ENCODE data around the gene SF1. TPM values are rescaled to one million over a fixed set of nuclear protein-coding genes. Genes with fewer than 3 reads are reported as not detected.

Gene SF1
- total RNA-seq, 2 experiments from 2014 or later = 247 to 535 TPM

DNA sequence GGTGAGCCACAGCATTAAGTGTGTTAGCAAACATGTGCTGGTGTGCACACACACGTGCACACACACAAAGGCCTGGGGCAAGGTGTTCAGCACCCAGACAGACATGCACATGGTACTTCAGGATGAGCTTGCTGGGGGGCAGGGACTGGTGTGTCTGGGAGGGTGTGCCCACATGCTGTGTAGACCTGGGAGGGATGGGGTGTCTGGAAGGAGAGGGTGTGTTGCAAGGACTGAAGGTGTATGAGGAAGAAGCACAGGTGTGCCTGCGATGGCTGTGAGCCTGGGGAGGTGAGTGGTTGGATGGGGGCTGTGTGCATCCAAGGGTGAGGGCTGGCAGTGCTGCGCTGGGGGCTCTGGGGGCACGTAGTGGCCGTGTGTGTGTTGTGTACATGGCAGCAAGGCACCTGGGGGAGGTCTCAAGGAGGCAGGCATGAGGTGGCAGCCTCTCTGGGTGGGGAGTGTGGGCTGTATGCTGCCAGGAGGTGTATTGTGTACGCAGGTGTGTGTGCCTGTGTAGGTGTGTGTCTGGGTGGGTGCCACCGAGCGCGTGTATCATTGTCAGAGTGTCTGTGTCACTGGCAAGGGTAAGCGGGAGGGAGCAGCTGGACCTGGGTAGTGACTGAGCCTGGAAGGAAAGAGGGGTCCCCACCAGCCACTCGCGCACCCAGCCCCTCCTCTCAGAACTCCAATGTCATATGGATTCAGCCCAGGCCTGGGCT lies 57.5 kb downstream of the SF1 start:
- Histone ChIP-seq H3K4me3 (ENCODE audit: low read depth, low read length, poor library complexity, severe bottlenecking) (no peak overlapping the region), H3K9me3 (ENCODE audit: low read length) (no peaks in the 10 kb centered on the region), H3K4me1 (ENCODE audit: insufficient read depth, low read length, poor library complexity, severe bottlenecking) (peaks cover 22% of the 10 kb centered on the region), H3K27ac (ENCODE audit: low read depth, low read length, poor library complexity, severe bottlenecking) (no peak overlapping the region), H3K36me3 (ENCODE audit: insufficient read depth, low read length) (no peaks in the 10 kb centered on the region), H3K9me2 (ENCODE audit: insufficient read depth, low read length) (no peaks in the 10 kb centered on the region), H2AFZ (ENCODE audit: low read length) (no peak overlapping the region), H3K4me2 (ENCODE audit: low read length) (no peak overlapping the region), H4K20me1 (ENCODE audit: insufficient read depth, low read length) (no peaks in the 10 kb centered on the region), H3K79me2 (ENCODE audit: insufficient read depth, low read depth, low read length) (no peaks in the 10 kb centered on the region)
- CTCF ChIA-PET (ENCODE audit: unreplicated experiment) = no interaction called here
- POLR2A ChIA-PET = interaction anchor here (0.8 kb wide), 1 partner anchor 26 kb away, joined by 3 read pairs; no protein-coding TSS in a partner anchor
- intact Hi-C loops (cut with micrococcal nuclease; ENCODE audit: unreplicated experiment) = no loop called here
- no TSS peak for BruUV-seq (replicated peaks)
- DNase-seq (ENCODE audit: low spot score) = no peak
- TF ChIP-seq EZH2phosphoT487 (IDR thresholded peaks at IDR 0.05; ENCODE audit: borderline replicate concordance, low read depth, low read length) = no peak
- TF ChIP-seq, protein P1, sequence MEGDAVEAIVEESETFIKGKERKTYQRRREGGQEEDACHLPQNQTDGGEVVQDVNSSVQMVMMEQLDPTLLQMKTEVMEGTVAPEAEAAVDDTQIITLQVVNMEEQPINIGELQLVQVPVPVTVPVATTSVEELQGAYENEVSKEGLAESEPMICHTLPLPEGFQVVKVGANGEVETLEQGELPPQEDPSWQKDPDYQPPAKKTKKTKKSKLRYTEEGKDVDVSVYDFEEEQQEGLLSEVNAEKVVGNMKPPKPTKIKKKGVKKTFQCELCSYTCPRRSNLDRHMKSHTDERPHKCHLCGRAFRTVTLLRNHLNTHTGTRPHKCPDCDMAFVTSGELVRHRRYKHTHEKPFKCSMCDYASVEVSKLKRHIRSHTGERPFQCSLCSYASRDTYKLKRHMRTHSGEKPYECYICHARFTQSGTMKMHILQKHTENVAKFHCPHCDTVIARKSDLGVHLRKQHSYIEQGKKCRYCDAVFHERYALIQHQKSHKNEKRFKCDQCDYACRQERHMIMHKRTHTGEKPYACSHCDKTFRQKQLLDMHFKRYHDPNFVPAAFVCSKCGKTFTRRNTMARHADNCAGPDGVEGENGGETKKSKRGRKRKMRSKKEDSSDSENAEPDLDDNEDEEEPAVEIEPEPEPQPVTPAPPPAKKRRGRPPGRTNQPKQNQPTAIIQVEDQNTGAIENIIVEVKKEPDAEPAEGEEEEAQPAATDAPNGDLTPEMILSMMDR (conservative IDR thresholded peaks at IDR 0.05; ENCODE audit: low read length) = no peak

- H3K27ac ChIP-seq (ENCODE audit: low read depth, low read length, poor library complexity, severe bottlenecking) = no peak overlapping the region
- TF ChIP-seq, protein P1 (conservative IDR thresholded peaks at IDR 0.05; ENCODE audit: low read length) = no peak
- no peak for TF ChIP-seq EZH2phosphoT487 (IDR thresholded peaks at IDR 0.05; ENCODE audit: borderline replicate concordance, low read depth, low read length)
- no peak overlapping the region for H2AFZ ChIP-seq (ENCODE audit: low read length)
- H3K79me2 ChIP-seq (ENCODE audit: insufficient read depth, low read depth, low read length) = no peaks in the 10 kb centered on the region
- no peak overlapping the region for H3K4me2 ChIP-seq (ENCODE audit: low read length)
- CTCF ChIA-PET (ENCODE audit: unreplicated experiment) = no interaction called here
- no peaks in the 10 kb centered on the region for H3K9me2 ChIP-seq (ENCODE audit: insufficient read depth, low read length)
- no peaks in the 10 kb centered on the region for H3K36me3 ChIP-seq (ENCODE audit: insufficient read depth, low read length)
- H3K9me3 ChIP-seq (ENCODE audit: low read length) = no peaks in the 10 kb centered on the region
- DNase-seq (ENCODE audit: low spot score) = no peak
- intact Hi-C loops (cut with micrococcal nuclease; ENCODE audit: unreplicated experiment) = no loop called here
- no TSS peak for BruUV-seq (replicated peaks)
- POLR2A ChIA-PET = interaction anchor here (0.7 to 0.8 kb wide), 2 partner anchors 25 to 210 kb away, joined by 3 to 4 read pairs; no protein-coding TSS in a partner anchor
- peaks cover 22% of the 10 kb centered on the region for H3K4me1 ChIP-seq (ENCODE audit: insufficient read depth, low read length, poor library complexity, severe bottlenecking)
- H3K4me3 ChIP-seq (ENCODE audit: low read depth, low read length, poor library complexity, severe bottlenecking) = no peak overlapping the region
- H4K20me1 ChIP-seq (ENCODE audit: insufficient read depth, low read length) = no peaks in the 10 kb centered on the region
These were observed 58.2 kb downstream of the SF1 start for GRCh38 chr11:64720167-64720566.

DNA sequence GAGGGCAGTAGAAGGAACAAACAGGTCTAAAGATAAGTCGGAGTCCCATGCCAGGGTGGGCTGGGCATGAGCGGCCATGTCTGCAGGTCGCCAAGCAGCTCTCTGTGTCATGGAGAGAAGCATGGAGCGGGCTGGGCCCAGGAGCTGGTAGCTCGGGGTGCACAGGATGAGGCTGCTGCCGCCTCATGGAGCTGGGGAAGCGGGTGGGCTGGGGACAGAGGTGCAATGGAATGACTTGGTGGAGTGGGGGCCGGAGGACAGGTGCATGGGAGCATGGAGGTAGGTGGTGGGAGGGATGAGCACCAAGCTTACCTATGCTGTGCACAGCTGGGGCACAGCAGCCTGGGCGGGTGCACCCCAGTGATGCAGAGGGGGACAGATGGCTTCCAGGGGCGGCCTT lies 58.9 kb downstream of the SF1 start:
- intact Hi-C loops (cut with micrococcal nuclease; ENCODE audit: unreplicated experiment) = no loop called here
- no peak overlapping the region for H3K4me3 ChIP-seq (ENCODE audit: low read depth, low read length, poor library complexity, severe bottlenecking)
- no peak overlapping the region for H2AFZ ChIP-seq (ENCODE audit: low read length)
- no peaks in the 10 kb centered on the region for H3K9me3 ChIP-seq (ENCODE audit: low read length)
- TF ChIP-seq EZH2phosphoT487 (IDR thresholded peaks at IDR 0.05; ENCODE audit: borderline replicate concordance, low read depth, low read length) = no peak
- TF ChIP-seq, protein P1 (conservative IDR thresholded peaks at IDR 0.05; ENCODE audit: low read length) = no peak
- ChIA-PET POLR2A (no interaction called here), CTCF (ENCODE audit: unreplicated experiment) (no interaction called here)
- H4K20me1 ChIP-seq (ENCODE audit: insufficient read depth, low read length) = no peaks in the 10 kb centered on the region
- H3K79me2 ChIP-seq (ENCODE audit: insufficient read depth, low read depth, low read length) = no peaks in the 10 kb centered on the region
- no peak for DNase-seq (ENCODE audit: low spot score)
- no peak overlapping the region for H3K27ac ChIP-seq (ENCODE audit: low read depth, low read length, poor library complexity, severe bottlenecking)
- no TSS peak for BruUV-seq (replicated peaks)
- no peaks in the 10 kb centered on the region for H3K36me3 ChIP-seq (ENCODE audit: insufficient read depth, low read length)
- no peak overlapping the region for H3K4me2 ChIP-seq (ENCODE audit: low read length)
- no peaks in the 10 kb centered on the region for H3K9me2 ChIP-seq (ENCODE audit: insufficient read depth, low read length)
- peaks cover 14% of the 10 kb centered on the region for H3K4me1 ChIP-seq (ENCODE audit: insufficient read depth, low read length, poor library complexity, severe bottlenecking)
